NCI-H2107 treated with DMSO at 0.1 percent for 48 hours (cell line): ENCODE data around the gene RHOD.

Experiments
- DNase-seq: peaks from one replicate; lab custom pipeline; 2025; ENCODE audit not compliant: unreplicated experiment; lab: John Stamatoyannopoulos, UW

RHOD gene, protein sequence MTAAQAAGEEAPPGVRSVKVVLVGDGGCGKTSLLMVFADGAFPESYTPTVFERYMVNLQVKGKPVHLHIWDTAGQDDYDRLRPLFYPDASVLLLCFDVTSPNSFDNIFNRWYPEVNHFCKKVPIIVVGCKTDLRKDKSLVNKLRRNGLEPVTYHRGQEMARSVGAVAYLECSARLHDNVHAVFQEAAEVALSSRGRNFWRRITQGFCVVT

DNA sequence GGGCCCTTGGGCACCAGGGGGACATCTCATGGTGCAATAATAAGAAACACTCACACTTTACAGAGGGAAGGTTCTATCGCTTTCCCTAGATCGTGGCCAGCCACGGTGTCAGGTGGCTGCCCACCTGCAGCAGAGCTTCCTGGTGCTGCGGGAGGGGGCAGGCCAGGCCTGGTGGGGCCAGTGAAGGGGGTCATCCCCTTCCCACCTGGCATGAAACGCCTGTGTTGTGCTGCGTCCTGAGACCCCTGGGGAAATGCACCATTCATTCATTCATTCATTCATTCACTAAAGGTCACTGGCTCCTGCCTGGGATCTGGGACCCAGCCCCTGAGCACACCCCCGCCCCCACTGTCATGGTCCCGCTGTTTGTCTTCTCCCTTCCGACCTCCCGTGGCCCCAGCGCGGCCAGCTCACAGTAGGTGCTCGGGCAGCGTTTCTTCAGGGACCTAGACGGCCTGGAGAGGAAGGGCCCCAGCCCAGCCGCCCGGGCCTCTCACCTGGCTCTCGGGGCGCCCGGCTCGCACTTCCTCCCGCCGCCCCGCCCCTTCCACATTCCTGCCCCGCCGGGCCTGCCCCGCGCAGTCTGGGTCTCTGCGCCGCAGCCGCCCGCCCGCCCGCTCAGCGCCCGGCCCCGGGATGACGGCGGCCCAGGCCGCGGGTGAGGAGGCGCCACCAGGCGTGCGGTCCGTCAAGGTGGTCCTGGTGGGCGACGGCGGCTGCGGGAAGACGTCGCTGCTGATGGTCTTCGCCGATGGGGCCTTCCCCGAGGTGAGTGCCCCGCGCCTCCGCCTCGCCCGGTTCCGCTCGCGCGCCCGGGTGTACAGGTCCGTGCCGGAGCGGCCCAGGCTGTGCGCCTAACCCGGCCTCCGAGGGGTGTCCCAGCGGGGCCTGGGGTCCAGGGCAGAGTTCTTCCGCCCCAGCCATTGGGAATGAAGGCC, at the start of gene RHOD:
Gene RHOD (plus strand): TSS at position 581 of the 938 bp plus-strand sequence. CDS start 56 bp downstream, at position 637.
- DNase-seq, result no peak

DNA sequence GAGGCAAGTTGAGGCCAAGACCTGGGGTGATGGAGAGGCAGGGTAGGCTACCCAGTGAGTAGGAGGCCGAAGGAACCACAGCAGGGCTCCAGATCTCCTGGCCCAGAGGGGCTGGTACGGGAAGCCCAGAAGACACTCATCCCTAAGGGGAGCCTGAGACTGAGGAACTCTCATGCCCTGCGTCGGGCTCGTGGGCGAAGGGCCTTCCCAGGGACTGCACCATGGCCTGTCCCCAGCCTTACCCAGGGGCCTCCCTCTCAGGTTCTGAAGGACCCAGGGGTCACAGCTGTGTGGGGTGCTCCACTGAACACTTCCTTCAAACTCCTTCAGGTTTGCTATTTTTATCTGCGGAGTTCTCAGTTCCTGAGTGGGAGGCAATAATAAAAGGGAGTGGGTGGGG, 49.5 kb upstream of the RHOD start:
- no peak for DNase-seq

DNA sequence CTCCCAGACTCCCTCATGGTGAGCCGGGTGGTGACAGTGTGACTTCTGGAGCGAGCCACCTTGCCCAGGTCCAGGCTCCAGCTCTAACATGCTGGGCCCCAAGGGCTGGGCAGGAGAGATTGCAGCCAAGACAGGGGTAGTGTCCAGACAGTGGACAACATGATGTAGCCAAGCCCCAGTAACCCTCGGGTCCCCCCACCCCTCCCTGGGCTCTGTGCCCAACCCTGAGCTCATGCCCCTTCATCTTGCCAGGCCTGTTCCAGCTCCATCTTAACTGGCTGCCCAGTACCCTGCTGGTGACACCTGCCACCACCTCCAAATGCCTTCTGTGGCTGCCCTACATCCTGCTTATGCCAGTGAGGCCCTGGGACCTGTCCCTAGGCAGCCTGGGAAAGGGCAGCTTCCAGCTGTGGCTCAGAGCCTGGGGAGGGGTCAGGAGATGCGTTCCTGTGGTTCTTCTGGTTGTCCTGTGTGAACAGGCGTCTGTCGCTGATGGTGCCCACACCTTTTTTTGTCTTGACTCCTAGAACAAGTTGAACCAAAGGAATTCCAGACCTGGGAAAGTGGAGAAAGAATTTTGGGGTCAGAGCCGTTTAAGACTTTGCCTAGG, 46.2 kb upstream of the RHOD start:
- no peak for DNase-seq

DNA sequence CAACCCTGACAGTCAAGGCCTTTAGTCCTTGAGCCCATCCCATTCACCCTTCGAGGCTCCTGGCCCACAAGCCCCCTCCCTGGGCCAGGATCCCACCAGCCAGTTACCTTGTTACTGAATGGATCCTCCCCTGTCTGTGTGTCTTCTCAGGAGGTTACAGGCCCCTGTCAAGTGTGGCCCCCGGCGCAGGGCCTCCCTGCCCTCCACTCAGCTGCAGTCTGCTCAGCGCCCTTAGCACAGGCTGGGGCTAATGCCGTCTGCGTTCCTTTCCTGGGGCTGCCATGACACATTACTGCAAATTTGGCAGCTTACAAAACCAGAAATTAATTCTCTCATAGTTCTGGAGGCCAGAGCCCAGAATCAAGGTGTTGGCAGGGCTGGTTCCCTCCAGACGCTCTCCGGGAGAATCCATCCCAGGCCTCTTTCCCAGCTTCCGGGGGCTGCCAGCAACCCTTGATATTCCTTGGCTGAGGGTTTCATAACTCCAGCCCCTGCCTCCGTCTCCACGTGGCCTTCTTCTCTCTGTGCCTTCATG, 43.1 kb upstream of the RHOD start:
- no peak for DNase-seq

DNA sequence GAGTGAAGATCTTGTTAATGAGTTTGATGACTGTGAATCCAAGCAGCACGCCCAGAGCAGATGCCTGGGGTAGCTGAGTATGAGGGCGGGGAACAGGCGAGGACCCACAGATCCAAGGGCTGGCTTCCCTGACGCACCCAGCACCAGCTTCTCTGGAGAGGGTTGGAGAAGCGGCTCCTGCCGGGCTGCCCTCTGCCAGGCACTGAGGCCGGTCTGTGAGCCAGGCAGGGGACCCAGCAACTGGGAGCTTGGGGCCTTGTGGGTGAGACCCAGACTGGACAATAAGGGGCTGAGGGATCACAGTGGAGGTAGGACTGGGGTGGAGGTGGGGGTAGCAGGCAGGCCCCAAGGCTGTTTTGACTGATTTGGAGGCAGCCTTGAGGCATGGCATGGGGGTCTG, 42.3 kb upstream of the RHOD start:
- DNase-seq, result no peak

DNA sequence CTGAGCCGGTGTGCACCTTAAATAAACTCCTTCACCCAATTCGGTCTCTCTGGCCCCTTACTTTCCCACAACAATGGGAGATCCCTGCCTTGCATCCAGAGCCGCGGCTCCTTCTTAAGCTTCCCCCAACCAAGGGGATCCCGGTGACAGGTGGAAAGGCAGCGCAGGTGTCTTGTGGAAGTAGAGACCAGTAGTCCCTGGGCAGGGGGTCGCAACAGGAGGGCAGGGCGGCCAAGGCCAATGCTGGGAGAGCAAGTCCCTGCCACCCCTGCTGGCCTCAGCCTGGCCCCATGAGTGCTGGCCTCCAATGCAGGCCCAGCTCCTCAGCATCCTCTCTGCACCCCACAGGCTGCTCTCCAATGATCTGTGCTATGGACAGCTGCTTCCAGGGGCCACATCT, 41.6 kb upstream of the RHOD start:
- DNase-seq, result no peak

DNA sequence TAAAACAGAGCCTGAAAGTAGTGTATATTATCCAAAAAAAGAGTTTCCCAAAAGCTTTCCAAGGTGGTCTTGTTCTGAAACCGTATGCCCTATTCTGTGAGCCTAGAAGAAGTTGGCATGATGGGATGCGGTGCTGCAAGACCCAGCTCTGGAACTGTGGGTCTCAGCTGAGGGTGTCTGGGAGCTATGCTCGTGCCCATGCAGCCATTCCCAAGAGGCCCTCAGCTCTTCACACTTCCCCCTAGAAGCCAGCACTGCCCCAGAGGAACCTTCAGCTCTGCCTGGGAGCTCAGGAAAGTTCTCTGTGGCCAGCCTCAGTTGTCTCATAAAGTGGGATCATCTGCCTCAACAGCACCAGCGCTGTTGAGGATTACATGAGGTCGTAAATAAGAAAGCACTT, 40.1 kb upstream of the RHOD start:
- DNase-seq, result no peak

DNA sequence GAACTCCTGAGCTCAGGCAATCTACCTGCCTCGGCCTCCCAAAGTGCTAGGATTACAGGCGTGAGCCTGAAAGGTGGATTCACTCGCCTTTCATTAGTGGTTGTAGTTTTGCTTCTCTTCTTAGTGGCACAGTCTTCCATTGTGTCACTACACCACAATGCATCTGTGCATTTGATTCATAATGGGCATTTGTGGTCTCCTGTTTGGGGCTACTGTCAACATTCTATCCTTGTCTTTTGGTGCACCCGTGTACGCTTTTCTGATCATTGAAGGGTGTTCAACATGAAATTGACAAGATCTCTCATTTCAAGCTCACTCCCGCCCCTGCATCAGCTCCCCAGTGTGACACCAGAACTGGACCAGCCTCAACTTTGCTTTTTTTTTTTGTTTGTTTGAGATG, 35.7 kb upstream of the RHOD start:
- DNase-seq, result no peak

DNA sequence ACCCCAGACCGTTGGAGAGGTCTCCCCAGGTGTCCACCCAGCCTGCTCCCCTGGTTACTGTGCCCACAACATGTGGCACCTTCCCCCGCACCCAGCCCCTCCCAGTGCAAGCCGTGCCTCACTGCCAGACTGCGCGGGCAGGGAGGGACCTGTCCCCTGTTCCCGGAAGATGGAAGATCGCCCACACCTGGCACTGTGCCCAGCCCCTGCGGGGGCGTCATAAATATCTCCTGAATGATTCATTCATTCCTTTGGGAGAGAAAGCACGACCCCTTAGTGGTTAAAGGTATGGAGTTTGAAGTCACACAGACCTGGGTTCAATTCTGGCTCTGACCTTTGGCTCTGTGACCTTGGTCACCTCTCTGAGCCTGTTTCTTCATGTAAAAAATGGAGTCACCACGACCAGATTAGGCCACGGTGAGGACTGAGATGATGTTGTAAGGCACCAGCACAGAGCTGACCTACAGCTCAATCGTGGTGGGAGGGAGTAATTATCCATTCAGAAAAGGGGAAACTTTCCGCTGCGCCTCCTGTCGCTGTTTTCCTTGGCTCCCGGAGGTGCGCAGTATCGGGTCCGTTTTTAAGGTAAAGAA, 34.2 kb upstream of the RHOD start:
- no peak for DNase-seq

DNA sequence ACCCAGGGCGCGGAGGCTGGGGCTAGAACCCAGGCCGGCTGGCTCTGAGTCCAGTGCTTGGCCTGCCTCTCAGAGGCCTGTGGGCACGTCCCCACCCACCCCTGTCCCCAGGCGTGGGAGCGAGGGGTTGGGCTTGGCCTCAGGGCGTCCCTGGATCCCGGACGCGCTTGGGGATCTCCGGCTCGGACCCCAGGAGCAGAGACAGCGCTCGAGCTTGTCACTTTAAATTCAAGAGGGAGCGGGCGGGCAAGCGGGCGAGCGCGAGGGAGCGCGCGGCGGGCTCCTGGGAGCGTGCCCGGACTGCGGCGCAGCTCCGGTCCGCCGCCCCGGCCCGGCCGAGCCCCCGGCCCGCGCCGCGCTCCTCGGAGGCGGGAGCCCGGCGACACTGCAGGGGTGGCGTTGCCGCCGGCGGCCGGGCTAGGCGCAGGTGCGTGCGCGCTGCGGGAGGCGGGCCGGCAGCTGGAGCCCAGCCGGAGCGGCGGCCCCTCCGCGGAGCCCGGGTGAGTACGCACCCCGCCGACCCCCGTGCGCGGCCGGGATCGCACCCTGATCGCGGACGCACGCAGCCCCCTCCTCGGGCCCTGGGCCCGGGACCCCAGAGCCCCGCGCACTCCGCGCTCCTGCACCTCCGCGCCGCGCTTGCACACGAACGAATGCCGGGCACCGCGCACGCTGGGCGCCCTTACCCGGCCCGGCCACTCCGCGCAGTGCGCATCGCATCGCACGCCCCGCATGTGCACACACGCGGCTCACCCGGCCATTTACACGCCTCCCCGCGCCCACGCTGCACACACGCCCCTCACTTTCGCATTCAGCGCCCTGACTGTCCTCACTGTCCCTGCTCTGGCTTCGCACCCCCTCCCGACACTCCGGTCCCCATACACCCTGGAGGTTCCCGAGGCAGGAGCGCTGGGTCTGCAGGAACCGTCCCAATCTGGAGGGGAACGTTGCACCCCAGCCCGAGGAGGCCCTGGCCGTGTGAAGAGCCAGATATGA, 33.4 kb upstream of the RHOD start, which contains the start of gene SYT12:
Gene SYT12 (plus strand): TSS at position 174 of the 996 bp plus-strand sequence. CDS start 7,011 bp downstream, outside the sequence.
- DNase-seq, result no peak

DNA sequence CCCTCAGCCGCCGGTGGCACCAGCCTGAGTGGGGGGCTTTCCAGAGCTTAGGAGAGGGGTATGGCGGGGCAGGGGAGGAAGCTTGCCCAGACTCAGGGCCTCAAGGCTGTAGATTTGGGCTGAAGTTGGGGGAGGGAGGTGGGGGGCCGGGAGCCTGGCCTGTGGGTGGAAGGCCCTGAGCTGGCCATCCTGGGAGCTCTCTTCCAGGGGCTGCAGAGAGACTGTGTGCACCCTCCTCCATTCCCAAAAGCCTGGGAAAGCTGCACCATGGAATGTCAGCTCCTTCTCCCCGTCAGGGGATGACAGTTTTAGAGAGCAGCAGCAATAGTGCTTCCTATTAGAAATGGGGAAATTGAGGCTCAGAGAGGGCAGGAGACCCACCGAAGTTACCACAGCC, 32.7 kb upstream of the RHOD start:
- no peak for DNase-seq

DNA sequence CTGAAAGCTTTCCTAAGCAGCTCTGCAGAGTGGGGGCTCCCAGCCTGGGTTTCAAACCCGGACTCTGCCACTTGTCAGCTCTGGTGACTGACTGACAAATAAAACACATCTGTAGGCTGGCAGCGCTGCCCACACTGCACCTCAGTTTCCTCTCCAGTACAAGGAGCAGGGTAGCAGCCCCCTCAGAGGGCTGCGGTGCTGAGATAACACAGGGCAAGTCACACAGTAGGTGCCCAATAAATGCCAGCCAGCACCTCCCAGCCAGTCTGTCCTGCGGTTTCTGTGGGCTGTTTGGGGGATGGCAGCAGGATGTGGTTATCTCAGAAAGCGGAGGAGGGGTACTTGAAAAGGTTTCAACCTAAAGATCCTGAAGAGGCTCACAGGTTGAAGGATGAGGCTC, 32.2 kb upstream of the RHOD start:
- DNase-seq, result no peak

DNA sequence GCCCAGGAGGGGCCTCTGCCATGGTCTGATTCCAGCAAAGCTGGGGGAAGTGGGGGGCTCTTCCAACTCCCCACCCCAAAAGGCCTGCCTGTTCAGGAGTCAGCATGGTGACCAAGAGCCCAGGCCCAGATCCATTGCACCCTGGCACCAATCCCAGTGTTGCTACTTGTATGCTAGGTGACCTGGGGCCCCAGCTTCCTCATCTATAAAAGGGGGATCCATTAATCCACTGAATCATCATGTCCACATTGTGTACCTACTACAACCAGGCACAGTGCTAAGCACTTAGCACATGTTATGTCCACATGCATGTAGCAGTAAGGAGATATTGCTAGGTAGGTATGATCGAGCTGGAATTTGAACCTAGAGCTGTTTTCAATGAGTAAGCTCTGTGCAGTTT, 31.7 kb upstream of the RHOD start:
- no peak for DNase-seq

DNA sequence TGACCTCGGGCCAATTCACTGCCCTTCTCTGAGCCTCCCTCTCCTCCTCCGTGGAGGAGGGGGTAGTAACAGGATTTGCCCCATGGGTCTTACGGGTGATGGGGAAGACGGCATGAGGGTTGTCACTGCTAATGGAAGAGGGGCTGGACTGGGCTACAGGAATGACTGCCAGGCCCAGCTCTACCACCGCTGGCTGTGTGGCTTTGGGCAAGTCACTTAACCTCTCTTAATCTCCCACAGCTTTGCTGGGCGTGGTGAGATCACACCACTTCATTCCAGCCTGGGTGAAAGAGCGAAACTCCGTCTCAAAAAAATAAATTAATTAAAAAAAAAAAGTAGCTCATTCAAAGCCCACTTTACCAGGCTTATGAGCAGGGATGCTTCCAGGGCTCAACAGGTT, 30.9 kb upstream of the RHOD start:
- DNase-seq, result no peak

DNA sequence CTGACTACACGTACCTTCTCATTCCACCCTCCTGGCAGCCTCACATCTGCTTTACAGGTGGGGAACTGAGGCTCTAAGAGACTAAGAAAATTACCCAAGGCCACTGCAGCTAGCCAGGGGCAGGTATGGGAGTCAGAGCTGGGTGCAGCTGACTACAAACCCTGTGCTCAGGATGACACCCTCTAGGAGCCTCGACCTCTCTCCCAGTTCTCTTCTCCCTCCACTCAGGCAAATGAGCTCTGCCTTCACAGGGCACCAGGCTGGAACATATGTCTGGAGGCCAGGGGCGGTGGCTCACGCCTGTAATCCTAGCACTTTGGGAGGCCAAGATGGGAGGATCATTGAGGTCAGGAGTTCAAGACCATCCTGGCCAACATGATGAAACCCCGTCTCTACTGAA, 29.7 kb upstream of the RHOD start:
- DNase-seq, result no peak

DNA sequence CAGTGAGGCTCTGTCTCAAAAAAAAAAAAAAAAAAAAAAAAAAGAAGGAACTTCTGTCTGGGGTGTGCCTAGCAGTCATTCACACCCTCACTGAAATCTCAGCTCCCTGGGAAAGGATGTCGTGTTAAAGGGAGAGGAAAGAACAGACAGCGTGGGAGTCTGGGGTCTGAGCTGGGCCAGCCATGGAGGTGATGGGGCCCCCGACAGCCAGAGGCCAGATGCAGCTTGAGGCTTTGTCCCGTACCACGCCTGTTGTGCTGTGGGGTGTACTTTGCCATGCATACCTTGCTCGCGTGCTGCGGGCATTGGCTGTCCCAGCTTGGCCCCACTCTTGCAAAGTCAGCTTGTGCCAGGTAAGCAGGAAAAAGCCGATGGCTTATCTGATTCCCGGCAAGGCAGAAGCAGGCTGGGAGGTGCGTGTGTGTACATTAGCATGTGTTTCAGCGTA, 29.1 kb upstream of the RHOD start:
- DNase-seq, result no peak

DNA sequence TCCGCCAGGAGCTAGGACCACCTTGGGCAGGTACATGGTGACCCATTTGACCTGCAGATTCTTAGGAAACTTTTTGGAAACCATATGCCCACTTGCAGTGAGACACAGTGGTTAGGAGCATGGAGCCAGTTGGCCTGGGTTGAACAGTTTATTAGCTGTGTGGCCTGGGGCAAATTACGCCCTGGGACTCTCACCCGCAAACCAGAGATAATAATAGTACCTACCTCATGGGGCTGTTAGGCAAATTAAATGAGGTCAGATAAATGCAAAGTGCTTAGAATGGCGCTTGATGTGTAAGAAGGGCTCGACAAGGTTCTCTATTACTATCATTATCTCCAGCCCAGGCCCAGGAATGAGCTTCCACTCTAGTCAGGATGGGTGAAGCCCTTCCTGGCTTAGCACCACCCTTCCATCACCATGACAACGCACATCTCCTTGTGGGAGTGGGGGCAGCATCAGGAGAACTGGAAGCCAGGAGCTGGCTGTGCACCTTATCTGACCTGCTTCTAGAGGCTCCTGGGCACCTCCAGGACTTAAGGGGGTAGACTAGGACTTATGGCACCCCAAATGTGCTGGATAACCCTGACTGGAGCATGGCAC, 28.6 kb upstream of the RHOD start:
- DNase-seq, result no peak

DNA sequence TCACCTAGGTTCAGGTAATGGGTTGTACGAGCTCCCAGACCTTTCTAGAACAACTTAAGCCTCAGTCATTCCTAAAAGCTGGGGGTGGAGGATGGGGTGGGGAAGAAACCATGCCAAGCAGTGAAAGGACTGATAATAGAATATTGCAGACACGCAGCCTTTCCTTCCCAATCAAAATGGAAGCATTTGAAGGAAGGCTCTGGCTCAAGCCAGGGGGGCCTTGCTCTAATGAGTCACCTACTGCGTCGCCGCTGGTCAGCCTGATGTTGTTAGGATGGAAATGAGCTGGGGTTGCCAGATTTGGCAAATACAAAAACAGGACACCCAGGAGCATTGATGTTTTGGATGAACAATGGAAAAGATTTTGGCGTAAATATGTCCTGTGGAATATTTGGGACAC, 27.5 kb upstream of the RHOD start:
- DNase-seq, result no peak

DNA sequence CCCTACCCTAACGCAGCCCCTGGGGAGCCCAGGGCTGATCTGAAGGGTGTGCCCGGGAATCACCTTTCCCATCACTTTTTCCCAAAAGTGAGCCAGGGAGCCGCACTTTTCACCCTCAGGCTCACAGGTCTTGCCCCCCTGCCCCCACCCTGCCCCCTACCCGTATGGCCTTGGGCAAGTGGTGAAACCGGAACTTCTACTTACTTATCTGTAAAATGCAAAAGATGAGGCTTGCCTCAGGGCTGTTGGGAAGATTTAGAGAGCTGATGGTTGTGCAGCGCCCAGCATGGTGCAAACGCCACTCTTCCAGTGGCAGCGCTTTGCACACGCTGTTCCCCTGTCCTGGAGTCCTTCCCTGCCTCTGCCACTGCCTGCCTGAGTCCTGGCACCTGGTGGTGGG, 25.7 kb upstream of the RHOD start:
- DNase-seq, result no peak
